Measurements from ENCODE around the gene COPA.
"Not testable (repeated sequence)": the region's sequence is repeated elsewhere in the genome, so short reads cannot be mapped to it uniquely, and the experiment has no call there.

The COPA gene

GRCh38 chr1:160342953-160343869 is at the start of gene COPA, which contains the start of gene NCSTN:
COPA (minus strand) TSS chr1:160343250; CDS start chr1:160343170, 80 bp downstream.
NCSTN (plus strand) TSS chr1:160343383; CDS start chr1:160343397, 14 bp downstream.
- DNase-seq (ENCODE audit: low read depth), result peak; percentile 59

- not testable (repeated sequence) for DNase-seq (ENCODE audit: low read depth)
Measured at GRCh38 chr1:160388406-160388805, 45.4 kb upstream of the COPA start.

GRCh38 chr1:160384812-160385211 is 41.8 kb upstream of the COPA start:
- not testable (repeated sequence) for DNase-seq (ENCODE audit: low read depth)

- no peak for DNase-seq (ENCODE audit: low read depth)
Measured at GRCh38 chr1:160377585-160378206, 34.6 kb upstream of the COPA start.

GRCh38 chr1:160376525-160377131 is 33.6 kb upstream of the COPA start:
- DNase-seq (ENCODE audit: low read depth), result no peak

- no peak for DNase-seq (ENCODE audit: low read depth)
Measured at GRCh38 chr1:160375788-160376524, 32.9 kb upstream of the COPA start.

GRCh38 chr1:160374306-160375110 is 31.5 kb upstream of the COPA start:
- no peak for DNase-seq (ENCODE audit: low read depth)

- DNase-seq (ENCODE audit: low read depth), result no peak
Measured at GRCh38 chr1:160373696-160374095, 30.6 kb upstream of the COPA start.

- no peak for DNase-seq (ENCODE audit: low read depth)
Measured at GRCh38 chr1:160371756-160372155, 28.7 kb upstream of the COPA start.

GRCh38 chr1:160371346-160371631 is 28.2 kb upstream of the COPA start:
- no peak for DNase-seq (ENCODE audit: low read depth)

GRCh38 chr1:160370561-160371345 is 27.7 kb upstream of the COPA start:
- DNase-seq (ENCODE audit: low read depth), result no peak

- no peak for DNase-seq (ENCODE audit: low read depth)
Measured at GRCh38 chr1:160369087-160369486, 26.0 kb upstream of the COPA start.

- DNase-seq (ENCODE audit: low read depth), result no peak
Measured at GRCh38 chr1:160367934-160368923, 25.2 kb upstream of the COPA start.

GRCh38 chr1:160367516-160367900 is 24.5 kb upstream of the COPA start:
- DNase-seq (ENCODE audit: low read depth), result no peak

GRCh38 chr1:160366731-160367515 is 23.9 kb upstream of the COPA start, which contains the start of gene NHLH1:
NHLH1 (plus strand) TSS chr1:160367071; CDS start chr1:160370732, 3,661 bp downstream.
- no peak for DNase-seq (ENCODE audit: low read depth)

GRCh38 chr1:160365325-160365724 is 22.3 kb upstream of the COPA start:
- no peak for DNase-seq (ENCODE audit: low read depth)

GRCh38 chr1:160363951-160364735 is 21.1 kb upstream of the COPA start:
- DNase-seq (ENCODE audit: low read depth), result no peak

GRCh38 chr1:160363010-160363409 is 20.0 kb upstream of the COPA start:
- no peak for DNase-seq (ENCODE audit: low read depth)
